Pancreas (tissue), 10 donors: Measurements from ENCODE around the gene GGTLC1. TPM values are rescaled to one million over a fixed set of nuclear protein-coding genes. Genes with fewer than 3 reads are reported as not detected.
"Not testable (repeated sequence)": the region's sequence is repeated elsewhere in the genome, so short reads cannot be mapped to it uniquely, and the experiment has no call there.

Experiments used
- ATAC-seq, 4 donors: fragments of 200-7000 bp; cut with Tn5 transposase; one replicate each; pipeline versions ENCODE4 v1.8.0 to v1.9.1; 2020; ENCODE audit warnings: mild to moderate bottlenecking in 4 of 4, moderate library complexity in 4 of 4
- DNase-seq, 6 donors: peaks; one replicate each; pipeline ENCODE4 v3.0.0-alpha.2; 2020
- FAIRE-seq: peaks from 2 replicates; lab custom pipeline; 2012; peaks lifted over from hg19 to GRCh38; lab: Jason Lieb, UNC
- H3K27ac ChIP-seq, 4 donors: fragments of 200-600 bp; sonication (generic); 1 replicate in 3 of 4; 2 replicates in 1 of 4; pipeline versions ENCODE4 v1.5.0 to v1.8.0; 2020
- H3K27me3 ChIP-seq, 4 donors: fragments of 200-600 bp; one replicate each; pipeline ENCODE4 v1.8.0; 2021
- H3K36me3 ChIP-seq, 3 donors: fragments of 200-600 bp; sonication (generic) in 1 of 3; one replicate each; pipeline versions ENCODE4 v1.5.0 to v1.8.0; 2020 to 2021
- H3K4me1 ChIP-seq, 3 donors: fragments of 200-600 bp; one replicate each; pipeline ENCODE4 v1.8.0; 2021
- H3K4me3 ChIP-seq, 4 donors: fragments of 200-600 bp; sonication (generic) in 2 of 4; one replicate each; pipeline versions ENCODE4 v1.5.0 to v1.8.0; 2020 to 2021
- H3K9me3 ChIP-seq, 4 donors: fragments of 200-600 bp; one replicate each; pipeline ENCODE4 v1.8.0; 2021
- WGBS, 2 donors: extraction: QIAGEN DNeasy Blood & Tissue Kit; methylation state at CpG; one replicate each; pipeline ENCODE4 v1.1.7; 2013; 5-methylcytosine and 5-hydroxymethylcytosine counted together
- intact Hi-C, 3 donors: fragments of 100-400 bp; cut with DNase I; formaldehyde crosslinking; loops; one replicate each; pipeline versions ENCODE4 v1.11.1 to v1.14.2; 2022
- polyA plus RNA-seq, 2 donors: library from polyadenylated mRNA; stranded (reverse); fragments of 200-250 nt; gene quantifications; one replicate each; pipeline ENCODE4 v1.2.3, GENCODE V29; 2013
- total RNA-seq, 6 donors: library from RNA; stranded (reverse); fragmentation: NEBNext Ultra II Directional in 4 of 6; extraction: Animal tissue kit (Norgen Biotek cat#: 25700) in 4 of 6; gene quantifications; one replicate each; pipeline versions ENCODE4 v1.2.1 to v1.2.4, GENCODE V29; 2021 to 2023
- TF ChIP-seq, protein P1 (sequence below), 4 donors: fragments of 200-600 bp; sonication (generic) in 3 of 4; IDR thresholded peaks; one replicate each; pipeline versions ENCODE4 v1.5.0 to v1.8.0; 2021; ENCODE audit warnings: antibody characterized with exemption in 4 of 4
- donor health status: healthy with polysubstance abuse.
- donor health status: DM: no; HTN: no; CAD: no; lungs with moderate emphysema.
- donor health status: DM: no; HTN: no; CAD: no.
- donor health status: control.
- donor health status: control.
- donor health status: Bipolar disorder and iron deficiency.
- donor health status: DM: yes; HTN: yes; CAD: no.
- donor health status: DM: no; HTN: no; CAD: no.
- donor health status: DM: no; HTN: no; CAD: no.
- donor health status: DM: yes; HTN: yes; CAD: no.

Gene GGTLC1
- total and polyA plus RNA-seq, 8 donors = 0.19 to 1.0 (median 0.33) TPM; not detected in 3

DNA sequence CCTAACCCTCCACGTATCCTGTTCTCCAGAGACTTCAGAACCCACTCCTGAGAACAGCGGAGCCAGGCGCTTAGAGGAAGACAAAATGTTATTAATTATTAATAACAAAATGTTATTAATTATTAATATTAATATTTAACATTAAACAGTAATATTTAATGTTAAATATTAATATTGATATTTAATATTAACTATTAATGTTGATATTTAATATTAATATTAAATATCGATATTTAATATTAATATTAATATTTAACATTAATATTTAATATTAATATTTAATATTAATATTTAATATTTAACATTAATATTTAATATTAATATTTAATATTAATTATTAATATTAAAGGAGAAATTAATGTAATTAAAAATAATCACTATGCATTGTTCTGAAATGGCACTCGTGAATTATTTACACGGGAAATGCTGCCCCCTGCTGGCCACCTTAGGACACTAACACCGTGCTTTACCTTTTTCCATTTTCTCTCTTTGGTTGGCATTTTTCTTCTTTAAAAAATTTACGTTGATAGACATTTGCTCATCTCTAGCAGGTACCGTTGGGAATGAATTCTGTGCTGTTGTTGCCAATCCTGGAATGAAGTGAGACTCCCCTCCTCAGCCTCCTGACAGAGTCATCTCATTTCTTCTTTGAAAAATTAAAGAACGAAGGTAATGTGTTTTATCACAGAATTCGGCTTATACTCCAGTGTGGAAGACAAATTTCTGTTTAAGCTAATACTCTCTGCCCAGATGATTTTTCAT, 7.5 kb upstream of the GGTLC1 start:
- peak in 4 of 6 donors; percentile 24 to 88 (median 62) for DNase-seq
- Histone ChIP-seq H3K9me3 (no peaks in the 10 kb centered on the region), H3K27ac (no peak overlapping the region), H3K4me1 (no peaks in the 10 kb centered on the region), H3K36me3 (no peaks in the 10 kb centered on the region), H3K27me3 (peaks cover 0 to 6% (median 4%) of the 10 kb centered on the region in 4 donors), H3K4me3 (no peak overlapping the region)
- ATAC-seq = peak in 3 of 4 donors; percentile 48 to 66 (median 65)
- intact Hi-C loops = loop anchor here in 2 of 3 donors (5.0 to 10.0 kb wide), 2 partner anchors 59 to 61 kb away; no protein-coding TSS in a partner anchor
- TF ChIP-seq, protein P1, sequence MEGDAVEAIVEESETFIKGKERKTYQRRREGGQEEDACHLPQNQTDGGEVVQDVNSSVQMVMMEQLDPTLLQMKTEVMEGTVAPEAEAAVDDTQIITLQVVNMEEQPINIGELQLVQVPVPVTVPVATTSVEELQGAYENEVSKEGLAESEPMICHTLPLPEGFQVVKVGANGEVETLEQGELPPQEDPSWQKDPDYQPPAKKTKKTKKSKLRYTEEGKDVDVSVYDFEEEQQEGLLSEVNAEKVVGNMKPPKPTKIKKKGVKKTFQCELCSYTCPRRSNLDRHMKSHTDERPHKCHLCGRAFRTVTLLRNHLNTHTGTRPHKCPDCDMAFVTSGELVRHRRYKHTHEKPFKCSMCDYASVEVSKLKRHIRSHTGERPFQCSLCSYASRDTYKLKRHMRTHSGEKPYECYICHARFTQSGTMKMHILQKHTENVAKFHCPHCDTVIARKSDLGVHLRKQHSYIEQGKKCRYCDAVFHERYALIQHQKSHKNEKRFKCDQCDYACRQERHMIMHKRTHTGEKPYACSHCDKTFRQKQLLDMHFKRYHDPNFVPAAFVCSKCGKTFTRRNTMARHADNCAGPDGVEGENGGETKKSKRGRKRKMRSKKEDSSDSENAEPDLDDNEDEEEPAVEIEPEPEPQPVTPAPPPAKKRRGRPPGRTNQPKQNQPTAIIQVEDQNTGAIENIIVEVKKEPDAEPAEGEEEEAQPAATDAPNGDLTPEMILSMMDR (IDR thresholded peaks at IDR 0.05) = peak; percentile 66 to 74 (median 72)
- peak; percentile 99 for FAIRE-seq
- WGBS, 2 donors = 35 to 38% methylated on average over 11 of the region's 11 CpGs

DNA sequence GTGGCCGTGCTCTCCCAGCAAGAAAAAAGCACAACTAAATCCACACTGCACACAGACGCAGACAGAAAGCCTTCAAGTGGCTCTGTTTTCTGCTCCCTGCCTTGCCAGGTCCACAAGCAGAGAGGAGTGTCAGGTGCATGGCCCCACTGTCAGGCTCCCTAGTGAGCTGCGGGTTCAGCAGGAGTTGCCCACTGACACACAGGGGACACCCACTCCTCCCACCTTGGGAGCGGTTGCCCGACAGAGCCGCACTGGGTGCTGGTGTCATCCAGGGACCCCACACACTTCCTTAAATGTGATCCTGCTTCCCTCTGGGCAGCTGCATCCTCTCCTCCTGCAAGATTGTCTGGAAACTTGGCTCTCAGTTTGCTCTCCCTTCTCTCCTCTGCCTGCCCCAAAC, 6.7 kb upstream of the GGTLC1 start:
- FAIRE-seq, ATAC-seq, H3K27ac ChIP-seq, H3K4me3 ChIP-seq, H3K36me3 ChIP-seq, DNase-seq, H3K27me3 ChIP-seq, H3K9me3 ChIP-seq, H3K4me1 ChIP-seq: not testable (repeated sequence)
- intact Hi-C loops = loop anchor here in 2 of 3 donors (5.0 to 10.0 kb wide), 2 partner anchors 58 to 60 kb away; no protein-coding TSS in a partner anchor
- 74 to 79% methylated on average over 6 of the region's 6 CpGs for WGBS, 2 donors

DNA sequence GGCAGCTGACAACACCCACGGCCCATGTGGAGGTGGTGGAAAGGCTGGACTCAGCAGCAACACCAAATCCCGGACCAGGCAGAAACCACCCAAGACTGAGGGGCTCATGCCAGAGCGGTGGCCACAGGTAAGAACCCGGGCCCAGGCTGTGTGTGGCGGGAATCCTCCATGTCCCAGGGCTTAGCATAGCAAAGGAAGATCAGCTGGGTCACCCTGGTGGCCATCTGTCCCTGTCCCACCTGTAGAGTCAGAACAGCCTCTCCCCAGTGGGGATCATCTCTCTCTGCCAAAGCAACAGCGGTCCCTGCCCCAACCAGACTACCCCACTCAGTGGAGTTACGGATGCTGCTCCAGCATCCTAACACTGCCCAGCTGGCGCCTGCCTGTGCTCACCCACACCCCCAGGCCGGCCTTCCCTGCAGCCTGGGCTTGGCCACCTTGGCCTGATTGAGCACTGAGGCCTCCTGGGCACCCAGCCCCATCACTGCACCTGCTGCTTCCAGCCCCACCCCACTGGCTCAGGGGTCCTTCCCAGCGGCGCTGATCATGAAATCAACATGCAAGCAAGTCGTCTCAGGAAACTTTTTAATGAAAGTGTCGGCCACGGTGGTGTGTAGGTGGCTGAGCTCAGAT, 5.5 kb upstream of the GGTLC1 start:
- intact Hi-C loops = loop anchor here in 1 of 3 donors (10.0 kb wide), 1 partner anchor 59 kb away; no protein-coding TSS in a partner anchor
- 72 to 84% methylated on average over 12 to 14 of the region's 14 CpGs for WGBS, 2 donors

DNA sequence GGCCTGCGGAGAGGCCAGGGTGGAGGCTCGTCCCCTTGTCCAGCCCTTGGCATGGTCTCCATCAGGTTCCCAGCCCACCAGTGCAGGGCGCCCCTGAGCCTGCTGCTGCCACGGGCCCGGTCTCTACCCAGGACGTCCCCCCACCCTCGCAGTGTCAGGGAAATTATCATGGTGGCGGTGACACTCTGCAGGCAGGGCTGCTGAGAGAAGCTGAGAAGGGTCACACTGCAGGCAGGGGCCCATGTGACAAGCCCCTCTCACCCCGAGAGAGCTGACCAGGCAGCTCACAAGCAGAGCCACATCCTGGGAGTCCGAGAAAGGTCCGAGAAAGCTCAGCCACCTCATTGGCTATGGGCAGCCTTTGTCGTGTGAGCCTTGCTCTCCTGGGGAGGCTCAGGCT, 4.9 kb upstream of the GGTLC1 start:
- WGBS, 2 donors = 62 to 75% methylated on average over 10 to 12 of the region's 12 CpGs
- intact Hi-C loops = loop anchor here in 1 of 3 donors (10.0 kb wide), 1 partner anchor 59 kb away; no protein-coding TSS in a partner anchor
- DNase-seq = not testable (repeated sequence)

More for the DNA sequence above, 5.5 kb upstream of the GGTLC1 start:
- H3K36me3 ChIP-seq, H3K4me3 ChIP-seq, DNase-seq, H3K4me1 ChIP-seq, H3K9me3 ChIP-seq, FAIRE-seq, ATAC-seq, H3K27me3 ChIP-seq, H3K27ac ChIP-seq: not testable (repeated sequence)

DNA sequence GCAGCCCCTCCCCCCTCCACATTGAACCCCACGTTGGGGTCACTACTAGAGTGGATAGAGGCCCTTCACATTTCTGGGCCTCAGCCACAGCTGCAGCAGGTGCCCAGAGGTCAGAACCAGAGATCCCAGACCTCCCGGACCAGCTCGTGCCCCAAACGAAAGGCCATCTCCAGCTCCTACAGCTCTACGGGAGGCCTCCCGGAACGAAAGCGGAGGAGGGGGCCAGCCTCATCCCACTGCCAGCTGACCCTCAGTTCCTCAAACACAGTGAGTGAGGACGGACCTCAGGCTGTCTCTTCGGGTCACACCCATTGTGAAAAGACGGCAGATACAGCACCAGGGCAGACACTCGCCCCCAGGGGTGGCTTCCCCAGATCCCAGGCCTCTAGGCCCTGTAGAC, 1.7 kb upstream of the GGTLC1 start:
- not testable (repeated sequence) for H3K9me3 ChIP-seq, H3K4me1 ChIP-seq, H3K27me3 ChIP-seq, H3K36me3 ChIP-seq, H3K4me3 ChIP-seq, DNase-seq, FAIRE-seq, ATAC-seq, H3K27ac ChIP-seq
- intact Hi-C loops = loop anchor here in 1 of 3 donors (10.0 kb wide), 1 partner anchor 55 kb away; no protein-coding TSS in a partner anchor
- WGBS, 2 donors = 78 to 84% methylated on average over 12 of the region's 12 CpGs

More for the DNA sequence above, 4.9 kb upstream of the GGTLC1 start:
- ATAC-seq, H3K9me3 ChIP-seq, H3K27ac ChIP-seq, H3K4me1 ChIP-seq, FAIRE-seq, H3K36me3 ChIP-seq, H3K27me3 ChIP-seq, H3K4me3 ChIP-seq: not testable (repeated sequence)

DNA sequence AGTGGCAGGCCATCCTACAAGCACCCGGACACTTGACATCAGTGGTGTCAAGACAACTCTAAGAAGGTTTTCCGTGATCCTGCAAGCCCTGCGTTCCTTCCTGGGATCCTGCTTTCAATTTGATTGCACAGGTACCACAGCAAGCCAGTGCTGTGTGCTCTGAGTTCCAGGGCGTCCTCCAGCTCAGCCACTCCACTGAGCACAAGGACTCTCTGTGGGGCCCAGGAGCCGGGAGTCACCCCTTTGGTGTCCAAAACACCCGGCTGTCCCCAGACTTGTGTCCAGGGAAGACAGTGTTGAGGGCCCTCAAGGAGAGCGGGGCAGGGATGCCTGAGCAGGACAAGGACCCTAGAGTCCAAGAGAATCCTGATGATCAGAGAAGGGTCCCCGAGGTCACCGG, 387 bp upstream of the GGTLC1 start:
- not testable (repeated sequence) for FAIRE-seq
- 81 to 90% methylated on average over 6 to 9 of the region's 9 CpGs for WGBS, 2 donors

DNA sequence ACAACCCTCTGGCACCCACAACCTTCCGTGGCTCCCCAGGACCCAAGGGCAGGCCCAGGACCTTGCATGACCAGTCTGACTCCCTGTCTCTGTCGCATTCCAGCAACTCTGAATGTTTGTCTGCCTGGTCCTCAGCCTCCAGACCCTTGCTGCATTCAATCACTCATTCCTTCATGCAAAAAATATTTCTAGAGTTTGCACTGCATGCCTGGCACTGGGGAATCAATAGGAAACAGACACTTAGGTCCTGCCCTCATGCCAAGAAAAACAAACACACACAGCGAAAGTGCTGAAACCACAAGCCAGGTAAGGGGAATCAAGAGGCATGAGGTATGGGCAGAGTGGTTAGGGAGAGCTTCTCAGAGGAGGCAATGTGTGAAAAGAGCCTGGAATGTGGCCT, 1.9 kb downstream of the GGTLC1 start:
- H3K9me3 ChIP-seq, FAIRE-seq, intact Hi-C loops, H3K27me3 ChIP-seq, ATAC-seq, H3K4me3 ChIP-seq, H3K4me1 ChIP-seq, H3K36me3 ChIP-seq: not testable (repeated sequence)
- H3K27ac ChIP-seq = peak overlapping the region in 1 of 4 donors; percentile 8
- WGBS, 2 donors = 49 to 66% methylated on average over 2 to 3 of the region's 3 CpGs
- DNase-seq = peak in 1 of 6 donors; percentile 26

More for the DNA sequence above, 387 bp upstream of the GGTLC1 start:
- H3K27ac ChIP-seq, H3K27me3 ChIP-seq, DNase-seq, ATAC-seq, H3K4me3 ChIP-seq, H3K36me3 ChIP-seq, H3K4me1 ChIP-seq, intact Hi-C loops, H3K9me3 ChIP-seq: not testable (repeated sequence)

DNA sequence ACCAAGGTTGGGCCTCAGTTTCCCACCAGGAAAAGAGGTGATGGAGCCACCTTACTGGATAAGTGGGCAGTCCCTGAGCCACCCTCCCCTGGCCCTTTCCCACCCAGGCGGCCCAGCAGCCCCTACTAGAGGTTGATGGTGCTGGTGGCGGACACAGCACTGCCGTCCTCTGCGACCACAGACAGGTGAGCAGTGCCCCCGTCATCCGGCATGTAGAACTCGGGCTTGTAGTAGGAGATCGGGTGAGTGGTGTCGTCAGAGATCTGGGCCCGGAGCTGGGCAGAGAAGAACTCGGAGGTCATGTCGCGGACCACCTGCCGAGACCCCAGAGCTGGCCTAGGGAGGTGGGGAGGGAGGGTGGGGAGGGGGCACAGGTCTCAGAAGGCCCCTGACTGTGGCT, 2.3 kb downstream of the GGTLC1 start:
- ATAC-seq, H3K36me3 ChIP-seq, H3K4me1 ChIP-seq, FAIRE-seq, H3K9me3 ChIP-seq, intact Hi-C loops, DNase-seq, H3K27me3 ChIP-seq, H3K4me3 ChIP-seq: not testable (repeated sequence)
- H3K27ac ChIP-seq = peak overlapping the region in 1 of 4 donors; percentile 8
- 87 to 96% methylated on average over 14 of the region's 14 CpGs for WGBS, 2 donors

DNA sequence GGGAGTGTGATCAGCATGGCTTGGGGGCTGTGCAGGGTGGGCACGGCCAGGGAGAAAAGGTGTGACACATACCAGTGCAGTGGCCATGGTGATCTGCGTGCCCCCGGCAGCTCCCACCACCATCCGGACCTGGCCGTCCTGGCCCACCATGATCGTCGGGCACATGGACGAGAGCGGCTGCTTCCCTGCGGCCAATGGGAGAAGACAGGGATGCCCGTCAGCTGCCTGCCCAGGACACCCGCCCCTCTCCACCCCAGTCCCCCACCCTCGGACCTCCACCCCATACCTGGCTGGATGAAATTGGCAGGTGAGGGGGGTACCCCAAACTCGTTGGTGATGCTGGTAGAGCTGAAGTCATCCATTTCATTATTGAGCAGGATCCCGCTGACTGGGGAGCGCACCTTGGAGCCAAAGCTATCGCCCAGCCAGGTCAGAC, 2.8 kb downstream of the GGTLC1 start:
- intact Hi-C loops, H3K27me3 ChIP-seq, H3K36me3 ChIP-seq, FAIRE-seq, DNase-seq, ATAC-seq, H3K4me1 ChIP-seq, H3K27ac ChIP-seq, H3K4me3 ChIP-seq, H3K9me3 ChIP-seq: not testable (repeated sequence)
- WGBS, 2 donors = 81 to 92% methylated on average over 13 to 17 of the region's 17 CpGs

DNA sequence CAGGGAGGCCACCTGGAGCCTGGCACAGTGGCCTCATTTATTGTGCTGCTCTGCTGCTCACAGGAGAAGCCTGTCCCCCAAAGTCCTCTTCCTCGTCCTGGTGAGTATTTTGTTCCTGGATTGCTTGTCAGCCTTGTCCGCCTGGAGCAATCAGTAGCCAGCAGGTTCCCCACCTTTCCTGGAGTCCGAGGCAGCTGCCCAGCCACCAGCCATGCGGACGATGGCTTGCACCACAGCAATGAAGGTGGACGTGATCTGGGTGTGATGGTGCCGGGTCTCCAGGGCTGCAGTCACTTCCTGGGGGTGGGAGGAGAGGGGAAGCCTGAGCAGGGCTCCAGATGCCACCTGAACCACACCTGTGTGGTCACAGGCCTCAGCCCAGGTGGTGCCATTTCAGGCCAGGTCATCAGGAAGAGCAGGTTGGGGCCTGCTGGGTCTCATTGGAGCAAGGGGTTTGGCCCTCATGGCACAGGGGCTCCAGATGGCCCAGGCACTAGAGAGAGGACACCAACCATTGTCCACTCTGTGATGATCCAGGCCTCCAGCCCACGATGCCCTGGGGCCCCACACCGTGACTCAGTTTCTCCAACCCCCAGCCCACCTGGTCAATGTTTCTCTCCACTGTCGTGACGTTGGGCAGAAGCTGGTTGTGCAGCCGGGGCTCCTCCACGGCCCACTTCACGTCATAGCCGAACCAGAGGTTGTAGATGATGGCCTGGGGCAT, 3.4 kb downstream of the GGTLC1 start:
- 71 to 79% methylated on average over 15 of the region's 15 CpGs for WGBS, 2 donors
- H3K4me3 ChIP-seq = not testable (repeated sequence)

More for the DNA sequence above, 3.4 kb downstream of the GGTLC1 start:
- intact Hi-C loops, H3K36me3 ChIP-seq, H3K27me3 ChIP-seq, H3K9me3 ChIP-seq, H3K27ac ChIP-seq, H3K4me1 ChIP-seq, FAIRE-seq, DNase-seq, ATAC-seq: not testable (repeated sequence)
